ENCODE data around the gene MSMP.

MSMP gene

GRCh38 chr9:35710818-35711500 lies 43.1 kb downstream of the MSMP start:
- peak overlapping the region in 1 of 21 experiments; percentile 4 for H3K27ac ChIP-seq
- no peak overlapping the region for H3K4me3 ChIP-seq

- H3K4me3 ChIP-seq, result no peak overlapping the region
- no peak overlapping the region for H3K27ac ChIP-seq
These were observed 45.9 kb downstream of the MSMP start for GRCh38 chr9:35708146-35708545.

GRCh38 chr9:35706951-35707350 lies 47.1 kb downstream of the MSMP start:
- H3K4me3 ChIP-seq, result no peak overlapping the region
- H3K27ac ChIP-seq, result no peak overlapping the region

DNA sequence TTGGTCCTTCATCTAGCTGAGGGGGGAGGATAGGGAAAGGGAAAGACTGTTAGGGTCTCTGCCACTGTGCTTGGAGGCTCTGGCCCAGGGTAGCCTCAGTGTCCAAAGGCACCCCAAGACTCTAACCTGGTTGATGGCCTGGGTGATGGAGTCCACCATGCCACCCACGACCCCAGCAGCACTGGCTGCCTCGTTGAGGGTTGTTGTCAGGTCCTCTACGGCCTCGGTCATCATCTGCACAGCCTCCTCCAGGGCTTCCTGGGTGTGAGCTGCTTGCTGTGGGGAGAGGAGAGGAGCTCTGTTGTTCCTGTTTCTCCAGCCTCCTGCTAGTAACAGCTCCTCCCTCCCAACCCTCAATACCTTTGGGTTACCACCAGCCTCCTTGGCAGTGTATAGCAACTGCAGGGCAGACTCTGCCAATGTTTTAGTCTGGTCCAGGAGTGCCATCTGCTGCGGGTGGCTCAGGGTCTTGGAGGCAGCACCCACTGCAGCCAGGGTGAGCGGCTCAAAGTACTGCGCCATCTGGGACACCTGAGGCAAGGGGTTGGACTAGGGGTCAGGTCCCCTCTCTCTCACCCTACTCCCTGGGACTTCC lies 48.1 kb downstream of the MSMP start:
- Histone ChIP-seq H3K4me3 (no peak overlapping the region), H3K27ac (peak overlapping the region in 1 of 21 experiments; percentile 12)

DNA sequence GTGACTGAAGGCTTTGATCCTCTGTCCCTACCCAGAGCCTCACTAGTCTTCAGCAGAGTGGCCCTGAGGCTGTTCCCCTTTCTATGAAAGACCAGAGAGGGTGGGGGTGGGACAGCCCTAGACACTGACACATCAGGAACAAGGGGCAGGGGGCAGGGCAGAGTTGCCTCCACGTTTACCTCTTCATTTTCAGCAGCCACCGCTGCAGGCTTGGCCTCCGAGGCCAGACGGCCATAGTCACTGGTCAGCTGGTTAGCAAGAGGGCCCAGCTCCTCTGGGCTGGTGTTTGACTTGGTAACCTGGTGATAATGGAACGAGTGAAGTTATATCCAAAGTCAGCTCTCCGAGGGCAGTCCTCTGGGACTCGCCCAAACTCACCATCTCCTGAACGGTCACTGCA lies 48.7 kb downstream of the MSMP start:
- H3K27ac ChIP-seq, result peak overlapping the region in 1 of 21 experiments; percentile 12
- no peak overlapping the region for H3K4me3 ChIP-seq

DNA sequence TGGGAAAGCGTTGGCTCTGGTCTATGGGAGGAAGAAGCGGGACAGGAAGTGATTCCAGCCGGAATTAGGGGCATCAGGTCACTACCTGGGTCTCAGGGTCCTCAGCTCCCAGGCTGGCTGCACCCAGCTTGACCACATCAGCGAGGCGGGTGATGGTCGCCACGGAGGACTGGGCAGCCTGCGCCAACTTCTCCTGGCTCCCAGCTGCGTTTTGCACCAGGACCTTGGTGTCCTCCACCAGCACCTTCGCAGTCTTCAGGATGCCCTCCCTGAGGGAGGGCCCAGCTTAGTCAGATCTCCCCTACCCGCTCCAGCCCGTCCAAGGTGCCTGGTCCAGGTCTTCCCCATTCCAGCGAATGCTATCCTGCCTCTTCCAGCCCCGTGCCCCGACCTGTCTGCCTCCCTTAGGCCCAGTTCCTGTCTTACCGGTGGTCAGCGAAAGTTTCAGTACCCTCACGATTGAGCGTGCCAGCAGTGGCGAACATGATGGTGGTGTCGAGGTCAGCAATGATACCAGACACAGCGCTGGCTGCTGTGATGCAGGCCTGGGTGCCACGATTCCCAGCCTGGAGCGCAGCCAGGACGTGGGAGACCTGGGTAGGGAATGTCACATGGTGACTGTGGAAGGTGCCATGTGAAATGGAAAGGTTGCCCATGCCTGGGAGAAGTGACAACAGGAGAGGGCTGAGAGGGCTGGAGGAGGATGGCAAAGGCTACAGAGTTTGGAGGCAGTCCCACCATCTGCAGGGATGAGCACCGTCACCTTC lies 50.0 kb downstream of the MSMP start:
- Histone ChIP-seq H3K4me3 (no peak overlapping the region), H3K27ac (no peak overlapping the region)

Measured in skin epidermis (tissue), 12 donors.